ENCODE measurements around the gene TEX26.

Gene TEX26

DNA sequence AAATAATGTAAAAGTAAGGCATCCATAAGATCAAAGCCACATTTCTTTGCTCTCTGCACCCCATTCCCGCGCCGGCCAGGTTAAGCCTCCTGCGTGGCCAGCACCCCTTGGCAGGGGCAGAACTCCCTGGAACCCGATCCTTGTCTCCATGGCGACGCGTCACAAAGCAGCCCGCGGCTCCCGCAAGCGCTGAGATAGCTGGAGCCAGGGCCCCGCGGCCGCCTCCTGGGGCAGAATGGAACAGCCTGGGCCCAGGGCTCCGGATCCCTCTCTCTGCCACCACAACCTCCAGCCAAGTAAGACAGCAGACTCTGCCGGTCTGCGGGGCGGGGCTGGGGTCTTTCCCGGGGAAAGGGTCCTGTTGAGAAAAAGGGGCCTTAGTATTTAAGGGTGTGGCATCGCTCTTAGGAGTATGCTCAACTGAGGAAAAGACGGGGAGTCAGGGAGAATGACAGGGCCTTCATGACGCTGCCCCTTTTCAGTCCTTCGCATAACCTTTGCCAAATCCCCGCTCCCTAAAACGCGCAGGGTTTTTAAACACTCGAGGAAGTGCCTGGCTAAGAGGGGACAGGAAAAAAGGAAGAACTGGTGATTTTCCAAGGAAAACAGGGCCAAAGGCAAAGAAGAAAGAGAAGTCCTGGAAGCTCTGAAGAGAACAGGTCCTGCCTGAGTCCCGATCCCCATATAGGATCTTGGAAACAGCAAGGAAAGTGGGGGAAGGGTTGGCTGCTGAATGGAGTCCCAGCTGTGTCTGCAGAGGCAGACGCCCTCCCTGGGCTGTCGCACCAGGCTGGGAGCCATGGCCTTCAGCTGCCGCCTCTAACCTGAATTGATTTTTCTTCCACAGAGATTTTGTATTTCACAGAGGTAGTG lies at the start of gene TEX26:
Gene TEX26 (plus strand): TSS at position 176 of the 873 bp plus-strand sequence. CDS start 60 bp downstream, at position 236.
- DNase-seq (ENCODE audit: low spot score), result peak; percentile 85

DNA sequence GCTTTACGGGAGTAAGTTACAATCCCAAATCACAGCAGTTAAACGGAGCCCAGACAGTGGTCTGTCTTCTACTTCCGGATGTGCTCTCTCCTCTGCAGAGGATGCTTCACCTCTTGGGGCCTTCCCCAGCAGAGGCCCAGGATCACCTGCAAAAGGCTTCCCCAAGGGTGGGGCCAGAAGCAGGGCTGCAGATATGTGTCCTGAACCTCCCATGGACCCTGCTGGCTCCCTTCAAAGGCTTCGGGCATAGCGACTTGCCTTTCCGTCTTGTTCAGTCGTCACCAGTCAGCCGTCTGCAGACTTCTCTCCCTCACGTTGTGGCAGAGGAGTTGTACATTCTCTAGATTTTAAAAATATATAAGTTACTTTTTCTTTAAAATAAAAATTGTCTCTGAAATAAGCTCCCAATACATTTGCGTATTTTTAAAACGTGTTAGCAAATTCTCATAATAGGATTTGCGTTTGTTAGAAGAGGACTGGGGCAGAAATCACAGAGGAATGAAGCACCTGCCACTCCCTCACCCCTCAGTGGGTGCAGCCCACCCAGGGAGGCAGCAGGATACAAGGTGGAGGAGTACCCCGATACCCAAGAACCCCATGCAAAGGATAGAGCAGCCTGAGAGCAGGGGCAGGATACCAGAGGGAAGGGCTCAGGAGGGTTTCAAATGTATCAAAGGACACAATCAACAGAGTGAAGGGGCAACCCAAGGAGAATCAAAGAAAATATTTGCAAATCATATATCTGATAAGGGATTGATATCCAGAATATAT lies 49.3 kb upstream of the TEX26 start:
- DNase-seq (ENCODE audit: low spot score), result no peak

DNA sequence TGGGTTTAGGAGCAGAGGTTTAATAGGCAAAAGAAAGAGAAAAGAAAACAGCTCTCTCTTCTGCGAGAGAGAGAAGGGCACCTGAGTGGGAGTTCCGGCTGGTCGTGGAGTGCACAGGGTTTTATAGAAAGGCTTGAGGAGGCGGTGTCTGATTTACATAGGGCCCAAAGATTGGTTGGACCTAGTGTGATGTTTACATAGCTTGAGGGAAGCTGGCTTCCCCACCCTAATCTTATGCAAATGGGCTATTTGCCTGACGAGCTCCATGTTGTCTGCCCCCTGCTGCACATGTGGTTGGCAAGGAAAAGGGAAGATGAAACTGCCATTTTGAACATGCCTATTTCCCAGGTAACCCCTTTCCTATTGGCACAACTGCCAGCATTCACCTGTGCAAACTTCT lies 47.9 kb upstream of the TEX26 start:
- no peak for DNase-seq (ENCODE audit: low spot score)

DNA sequence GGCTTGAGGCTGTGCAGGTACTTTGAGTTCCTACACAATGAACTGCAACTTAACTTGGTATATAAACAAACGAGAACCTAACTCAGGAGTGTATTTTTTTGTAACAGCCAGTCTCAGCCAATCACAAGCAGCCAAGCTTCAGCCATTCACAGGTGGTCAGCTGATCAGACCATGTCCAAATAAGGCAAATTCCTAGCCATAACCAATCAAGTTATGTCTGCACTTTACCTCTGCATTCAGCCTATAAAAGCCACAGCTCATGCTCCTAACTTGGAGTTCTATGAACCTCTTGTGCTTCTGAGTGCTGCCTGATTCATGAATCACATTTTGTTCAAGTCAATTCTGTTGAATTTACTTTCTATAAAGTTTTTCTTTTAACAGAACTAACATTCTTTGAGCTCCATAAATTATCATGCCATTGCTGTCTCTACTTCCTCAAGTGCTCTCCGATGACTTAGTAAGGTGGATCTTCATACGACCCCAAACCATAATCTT lies 43.2 kb upstream of the TEX26 start:
- DNase-seq (ENCODE audit: low spot score), result no peak

DNA sequence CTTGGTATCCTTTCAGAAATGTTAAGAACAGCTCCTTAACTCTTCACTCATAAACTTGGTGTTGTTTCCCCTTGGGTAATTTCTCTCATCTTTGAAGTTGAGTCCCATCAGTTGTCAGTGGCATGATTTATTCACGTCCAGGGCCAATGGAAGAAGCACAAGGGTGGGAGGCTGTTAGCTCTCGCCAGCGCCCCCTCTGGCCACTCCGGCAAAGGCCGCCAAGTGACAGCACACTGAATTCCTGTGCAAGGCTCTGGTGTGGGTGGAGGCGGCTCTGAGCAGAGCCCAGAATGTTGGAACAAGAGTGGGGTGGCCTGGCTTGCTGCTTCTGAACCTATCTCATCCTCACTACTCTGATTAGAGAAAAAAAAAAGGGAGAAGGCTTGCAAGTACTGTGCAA lies 39.5 kb upstream of the TEX26 start:
- peak; percentile 82 for DNase-seq (ENCODE audit: low spot score)

DNA sequence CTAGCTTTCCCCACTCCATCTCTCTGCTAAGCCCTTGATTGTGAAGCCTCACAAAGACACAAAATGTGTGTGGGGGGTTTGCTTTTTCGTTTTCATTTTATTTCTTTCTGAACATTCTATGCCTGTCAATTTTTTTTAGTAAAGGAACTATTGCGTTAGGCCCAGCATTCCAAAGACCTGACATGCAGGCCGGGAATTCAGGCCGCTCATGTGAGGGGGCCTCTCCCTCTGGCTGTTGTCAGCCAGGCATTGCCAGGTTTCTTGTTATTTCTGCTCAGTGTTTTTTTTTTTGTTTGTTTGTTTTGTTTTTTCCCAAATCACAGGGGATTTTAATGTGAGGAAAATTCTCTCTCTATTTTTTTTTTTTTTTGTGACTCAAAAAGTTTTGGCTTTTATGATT lies 36.7 kb upstream of the TEX26 start:
- DNase-seq (ENCODE audit: low spot score), result no peak

DNA sequence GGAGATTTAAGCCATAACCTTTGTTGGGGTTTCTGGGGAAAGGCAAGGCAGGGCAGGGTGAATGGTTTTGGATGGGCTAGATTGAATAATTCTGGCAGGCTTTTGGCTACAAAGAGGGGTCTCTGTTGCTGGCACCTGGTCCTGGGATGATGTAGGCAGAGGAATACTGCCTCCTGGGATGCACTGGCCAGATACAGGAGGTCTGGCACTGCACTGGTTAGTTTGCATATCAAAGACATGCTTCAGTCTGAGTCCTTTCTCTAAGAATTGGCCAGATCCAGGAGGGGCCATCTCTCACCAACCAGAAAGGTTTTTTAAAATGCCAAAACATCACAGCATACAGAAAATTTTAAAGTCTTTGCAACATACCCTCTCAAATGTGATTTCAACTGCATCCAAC lies 34.4 kb upstream of the TEX26 start:
- DNase-seq (ENCODE audit: low spot score), result no peak

DNA sequence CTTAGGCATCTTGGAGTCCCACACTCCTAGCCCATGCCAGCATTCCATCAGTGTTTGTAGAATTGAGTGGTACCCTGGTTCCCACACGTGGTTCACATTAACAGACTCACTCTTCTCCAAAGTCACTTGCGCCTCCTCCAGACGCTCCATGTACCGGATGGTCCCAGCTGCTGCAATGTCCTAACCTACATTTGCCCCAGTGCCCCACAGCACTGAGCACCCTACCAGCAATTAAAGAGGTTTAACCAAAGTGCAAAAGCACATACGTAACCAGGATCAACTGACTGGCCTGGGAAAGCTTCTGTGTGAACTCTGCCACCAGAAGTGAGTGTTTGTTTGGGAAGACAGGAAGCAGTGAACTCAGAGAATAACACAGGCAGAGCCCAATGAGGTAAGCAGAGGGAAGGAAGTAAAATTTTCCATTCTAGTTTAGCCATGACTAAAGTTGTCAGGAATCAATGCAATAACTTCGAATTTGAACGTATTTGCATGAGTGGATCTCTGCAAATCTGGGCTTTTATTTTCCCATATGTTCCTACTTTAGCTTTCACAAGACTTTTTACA lies 33.7 kb upstream of the TEX26 start:
- DNase-seq (ENCODE audit: low spot score), result no peak

DNA sequence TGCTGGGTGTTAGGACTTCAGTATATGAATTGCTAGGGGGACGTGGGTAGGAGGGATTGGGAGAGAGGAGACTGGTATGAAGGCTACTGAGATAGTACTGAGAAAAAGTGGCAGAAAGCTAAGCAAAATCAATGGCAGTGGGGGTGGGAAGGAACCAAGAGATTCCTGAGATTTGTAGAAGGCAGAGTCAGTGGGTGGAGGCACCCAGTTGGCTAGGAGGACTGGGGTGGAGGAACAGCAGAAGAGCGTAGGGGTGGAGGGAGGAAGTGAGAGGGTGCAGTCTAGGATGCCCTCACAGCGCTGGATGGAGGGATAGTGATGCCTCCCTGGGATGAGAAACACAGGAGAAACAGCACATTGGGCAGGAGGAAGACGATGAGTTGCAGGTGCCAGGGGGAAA lies 32.0 kb upstream of the TEX26 start:
- no peak for DNase-seq (ENCODE audit: low spot score)

DNA sequence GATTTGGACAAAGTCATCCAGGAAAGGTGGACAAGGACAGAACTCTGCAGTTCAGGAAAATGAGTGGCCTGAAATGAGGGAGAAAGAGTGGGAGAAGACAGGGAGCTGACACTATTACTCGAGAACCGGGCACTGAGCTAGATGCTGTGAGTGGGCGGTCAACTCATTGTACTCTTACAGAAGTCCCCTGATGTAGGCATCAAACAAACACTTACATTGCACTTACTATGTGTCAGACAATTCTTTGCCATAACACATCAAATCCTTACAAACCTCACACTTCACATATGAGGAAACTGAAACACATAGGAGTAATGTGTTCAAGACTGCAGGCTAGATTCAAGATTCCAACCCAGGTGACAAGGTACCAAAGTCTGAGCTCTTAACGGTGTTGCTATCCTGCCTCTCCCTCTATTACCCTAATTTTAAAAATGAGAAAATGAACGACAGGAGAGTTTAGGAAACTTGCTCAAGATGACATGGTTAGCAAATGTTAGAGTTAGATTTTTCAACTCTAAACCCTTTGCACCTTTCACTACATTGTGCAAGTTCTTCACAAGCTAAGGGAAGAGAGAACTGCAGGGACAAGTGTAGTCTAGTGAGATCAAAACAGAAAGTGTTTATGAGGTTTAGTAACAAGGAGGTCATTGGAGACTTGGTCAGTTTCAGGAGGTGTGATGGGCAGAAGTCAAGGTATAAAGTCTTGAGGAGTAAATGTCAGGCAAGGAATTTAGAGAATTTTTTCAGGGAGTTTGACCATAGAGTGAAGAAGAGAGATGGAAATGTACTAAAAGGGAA lies 31.3 kb upstream of the TEX26 start:
- DNase-seq (ENCODE audit: low spot score), result no peak

DNA sequence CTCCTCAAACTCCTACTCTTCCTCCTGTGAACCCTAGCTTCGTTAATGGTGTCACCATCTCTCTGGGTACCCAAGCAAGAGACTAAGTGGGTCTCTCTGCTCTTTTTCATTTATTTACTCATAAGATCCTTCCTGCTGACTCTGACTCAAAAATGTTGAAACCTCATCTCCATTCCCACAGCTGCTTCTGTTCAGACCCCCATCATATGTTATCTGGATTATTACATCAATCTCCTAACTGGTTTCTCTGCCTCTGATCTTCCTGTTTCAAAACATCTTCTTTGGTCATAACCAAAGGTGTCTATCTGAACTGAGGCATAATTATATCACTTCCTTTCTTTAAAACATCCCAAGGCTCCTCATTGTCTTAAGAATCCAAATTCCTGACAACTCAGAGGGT lies 28.4 kb upstream of the TEX26 start:
- no peak for DNase-seq (ENCODE audit: low spot score)

DNA sequence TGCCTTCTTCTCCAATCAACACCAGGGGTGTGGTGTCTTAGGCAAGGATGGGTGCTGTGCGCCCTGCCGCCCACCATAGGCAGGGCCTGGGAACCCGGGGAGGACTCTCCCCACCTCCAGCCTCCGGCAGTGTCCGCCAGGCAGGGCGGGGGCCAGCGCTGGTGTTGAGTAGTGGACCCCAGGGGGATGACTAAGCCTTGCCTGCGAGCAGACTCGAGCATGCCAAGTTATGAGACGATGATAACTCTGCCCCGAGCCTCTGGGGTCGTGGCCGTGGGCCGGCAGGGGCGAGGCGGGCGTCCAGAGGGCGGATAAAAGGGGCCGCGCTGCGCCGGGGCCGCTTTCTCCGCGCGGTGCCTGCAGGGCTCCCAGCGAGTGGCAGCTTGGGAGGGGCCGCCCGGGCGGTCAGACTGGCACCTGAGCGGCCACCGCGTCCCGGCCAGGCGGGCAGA lies 26.5 kb upstream of the TEX26 start, which contains the start of gene MEDAG:
Gene MEDAG (plus strand): TSS at position 340 of the 452 bp plus-strand sequence. CDS start 245 bp downstream, outside the sequence.
- DNase-seq (ENCODE audit: low spot score), result peak; percentile 43

DNA sequence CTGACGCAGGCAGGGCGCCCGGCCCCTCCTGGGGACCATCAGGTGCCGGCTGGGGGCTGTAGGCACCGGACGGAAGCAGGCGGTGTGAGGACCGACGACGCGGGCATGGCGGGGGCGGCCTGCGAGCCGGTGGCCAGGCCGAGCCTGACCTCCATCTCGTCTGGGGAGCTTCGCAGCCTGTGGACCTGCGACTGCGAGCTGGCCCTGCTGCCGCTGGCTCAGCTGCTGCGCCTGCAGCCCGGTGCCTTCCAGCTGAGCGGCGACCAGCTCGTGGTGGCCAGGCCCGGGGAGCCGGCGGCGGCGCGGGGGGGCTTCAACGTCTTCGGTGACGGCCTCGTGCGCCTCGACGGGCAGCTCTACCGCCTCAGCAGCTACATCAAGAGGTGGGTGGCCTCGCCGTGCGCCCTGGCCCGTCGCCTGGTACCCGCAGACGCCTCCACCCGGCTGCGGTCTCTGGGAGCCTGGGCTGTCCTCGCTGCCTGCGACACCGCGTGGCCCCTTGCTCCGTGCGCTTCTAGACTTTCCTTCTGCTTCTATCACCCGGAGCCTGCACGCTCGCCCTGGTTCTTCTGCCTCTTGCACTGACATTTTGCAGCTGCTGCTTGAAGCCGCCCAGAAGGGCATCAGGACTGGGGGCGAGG lies 25.9 kb upstream of the TEX26 start:
- DNase-seq (ENCODE audit: low spot score), result peak; percentile 52

DNA sequence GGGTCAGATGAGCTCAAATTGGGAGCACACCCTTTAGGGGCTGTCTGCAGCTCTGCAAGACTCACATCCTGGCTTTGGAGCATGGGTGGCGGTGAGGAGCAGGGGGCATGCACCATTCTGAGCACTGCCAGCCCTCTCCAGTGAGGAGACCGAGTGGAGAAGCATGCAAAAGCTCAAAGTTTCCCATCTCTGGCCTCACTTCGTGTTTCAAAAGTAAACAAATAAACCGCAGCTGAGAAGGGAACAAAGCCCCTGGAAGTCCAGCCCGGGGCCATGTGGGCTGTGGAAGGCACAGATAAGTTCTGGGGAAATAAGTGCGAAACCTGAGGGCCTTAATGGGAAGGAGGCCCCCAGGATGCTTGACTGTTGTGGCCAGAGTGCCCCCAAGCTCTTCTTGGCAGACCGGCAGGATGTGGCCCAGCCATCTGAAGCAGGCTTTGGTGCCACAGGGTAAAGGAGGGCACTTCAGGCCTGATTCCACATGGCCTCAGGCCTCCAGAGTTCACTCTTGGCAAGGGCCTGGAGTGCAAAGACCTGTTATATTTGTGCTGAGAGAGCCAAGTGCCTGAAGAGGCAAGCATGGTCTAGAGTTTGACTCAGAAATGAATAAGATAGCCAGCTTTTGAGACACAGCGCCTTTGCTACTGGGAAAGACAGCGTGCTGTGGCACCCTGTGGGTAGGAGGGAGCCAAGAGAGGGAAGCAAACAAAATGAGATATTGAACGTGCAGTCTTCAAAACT lies 25.2 kb upstream of the TEX26 start:
- DNase-seq (ENCODE audit: low spot score), result no peak

DNA sequence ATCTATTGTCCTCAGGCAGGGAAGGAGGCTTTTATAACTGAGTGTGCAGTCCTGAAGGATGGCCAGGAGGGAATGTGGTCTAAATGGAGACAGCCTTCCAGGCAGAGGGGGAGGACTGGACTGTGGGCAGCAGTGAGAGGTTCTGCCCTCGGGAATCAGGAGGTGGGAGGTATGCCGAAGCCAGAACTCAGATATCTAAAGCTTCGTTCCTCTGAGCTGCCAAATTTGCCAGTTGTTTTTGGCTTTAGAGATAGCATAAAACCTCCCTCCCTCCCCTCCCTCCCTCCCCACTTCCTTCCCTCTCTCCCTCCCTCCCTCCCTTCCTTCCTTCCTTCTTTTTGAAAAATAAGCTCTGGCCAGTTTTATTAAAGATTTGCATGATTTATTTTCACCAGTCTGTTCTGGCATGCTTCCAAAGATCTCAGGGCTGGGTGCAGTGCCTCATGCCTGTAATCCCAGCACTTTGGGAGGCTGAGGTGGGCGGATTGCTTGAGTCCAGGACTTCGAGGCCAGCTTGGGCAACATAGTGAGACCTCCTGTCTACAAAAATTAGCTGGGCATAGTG lies 24.0 kb upstream of the TEX26 start:
- no peak for DNase-seq (ENCODE audit: low spot score)

DNA sequence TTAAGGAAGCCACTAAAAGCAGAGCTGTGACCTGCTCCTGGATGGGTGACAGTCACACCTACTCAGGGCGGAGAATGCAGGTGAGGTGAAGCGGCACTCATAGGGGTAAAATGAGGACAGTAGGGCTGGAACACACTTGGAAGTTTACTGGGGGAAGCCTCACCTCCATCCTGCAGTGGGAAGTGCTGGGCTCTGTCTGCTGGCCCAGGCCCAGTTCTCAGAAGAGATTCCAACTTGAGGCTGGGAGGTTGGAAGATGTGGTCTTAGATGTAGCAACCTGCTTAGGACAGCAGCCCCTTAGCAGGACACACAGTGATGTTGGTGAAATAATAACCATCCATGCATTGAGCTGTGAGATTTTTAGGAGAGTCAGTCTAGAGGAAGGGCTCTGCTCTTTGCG lies 21.8 kb upstream of the TEX26 start:
- DNase-seq (ENCODE audit: low spot score), result no peak

DNA sequence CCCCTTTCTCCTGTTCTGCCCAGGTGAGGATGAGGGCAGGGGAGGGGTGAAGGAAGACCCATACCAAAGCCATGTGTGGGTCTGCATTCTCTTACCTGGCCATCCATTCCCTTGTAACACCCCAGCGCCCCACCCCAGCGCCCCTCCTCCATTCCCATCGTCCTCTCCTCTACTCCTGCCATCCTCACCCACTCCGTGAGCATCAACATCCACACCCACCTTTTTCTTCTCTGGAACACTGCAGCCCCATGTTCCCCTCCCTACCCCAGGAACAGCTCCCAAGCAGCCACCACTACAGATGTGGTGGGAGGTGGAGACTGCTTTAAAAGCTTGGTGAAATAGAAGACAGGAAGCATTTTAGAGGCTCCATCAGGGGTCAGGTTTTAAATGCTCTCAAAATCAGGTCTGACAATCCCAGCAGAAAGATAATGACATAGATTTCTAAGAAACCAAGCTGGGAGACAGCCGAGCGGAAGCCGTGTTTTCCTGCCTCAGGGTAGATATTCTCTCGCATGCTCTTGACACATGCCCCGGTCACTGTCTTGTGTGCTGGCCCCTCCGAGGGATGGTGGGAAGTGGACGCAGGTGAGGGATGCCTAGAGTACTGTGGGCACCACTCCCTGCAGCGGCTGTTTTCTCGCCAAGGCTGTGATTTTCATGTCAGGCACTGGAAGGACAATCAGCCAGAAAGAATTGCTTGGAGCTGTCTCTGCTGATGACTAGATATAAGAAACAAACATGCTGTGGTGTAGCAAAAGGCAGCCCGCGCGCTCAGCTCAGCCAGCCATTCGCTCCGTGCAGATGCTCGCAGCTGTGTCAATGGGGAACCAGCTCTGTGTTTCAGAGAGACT lies 16.5 kb upstream of the TEX26 start:
- DNase-seq (ENCODE audit: low spot score), result no peak

DNA sequence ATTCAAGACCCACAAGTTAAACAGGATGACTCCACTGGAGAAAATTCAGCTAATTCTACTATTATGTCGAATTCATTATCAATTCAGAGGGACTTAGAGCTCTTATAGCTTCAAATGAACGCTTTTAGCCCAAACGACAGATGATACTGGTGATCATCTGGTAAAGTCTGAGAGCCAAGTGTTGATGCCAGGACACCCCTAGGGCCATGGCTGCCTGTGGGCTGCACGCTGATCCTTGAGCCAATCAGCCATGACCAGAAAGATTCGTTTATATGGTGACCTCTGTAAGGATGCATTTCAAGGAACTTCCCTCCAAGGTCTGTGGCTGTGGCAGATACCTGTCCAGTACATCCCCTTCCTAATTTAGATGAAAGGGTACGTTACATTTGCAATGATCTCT lies 15.5 kb upstream of the TEX26 start:
- DNase-seq (ENCODE audit: low spot score), result no peak

All from ecto neural progenitor cell (in vitro differentiated cells).